ENCODE results near the gene NEXN. TPM values are rescaled to one million over a fixed set of nuclear protein-coding genes. Genes with fewer than 3 reads are reported as not detected.

Gene NEXN
- total and polyA plus RNA-seq, 2 of the 13 experiments (the other 11 are each of a cell fraction or from before 2014, with no cell fraction given) = 0.07 to 0.97 TPM

DNA sequence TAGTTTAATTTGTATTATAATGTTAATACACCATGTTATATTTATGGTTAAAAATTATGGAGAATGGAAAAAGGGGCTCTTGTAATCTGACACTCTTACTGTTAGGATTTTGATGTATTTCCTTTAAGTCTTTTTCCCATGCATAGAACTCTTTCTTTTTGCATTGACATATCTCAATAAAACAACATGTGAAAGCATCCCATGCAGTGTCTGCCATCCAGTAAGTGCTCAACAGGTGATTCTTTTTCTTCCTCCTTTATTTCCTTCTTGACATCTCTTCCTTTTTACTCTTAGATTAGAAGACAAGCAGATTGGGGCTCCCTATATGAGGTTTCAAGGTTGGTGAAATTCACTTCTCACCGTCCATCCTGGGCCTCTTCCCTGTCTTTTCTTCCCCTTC, 2.8 kb downstream of the NEXN start:
- CTCF ChIA-PET (ENCODE audit: low intra/inter-chr PET ratio, low total read pairs) = no interaction called here

More for the DNA sequence above, 2.8 kb downstream of the NEXN start:
- no peaks in the 10 kb centered on the region for H4K20me1 ChIP-seq (ENCODE audit: insufficient read depth, low read length)
- WGBS (ENCODE audit: low lambda C conversion rate) = 98% methylated on average over 1 of the region's 1 CpG
- no peak for ATAC-seq
- no peak overlapping the region for H3K27ac ChIP-seq (ENCODE audit: extremely low read length, insufficient read depth, low read length)
- no peak overlapping the region for H3K4me2 ChIP-seq (ENCODE audit: low read depth, low read length)
- POLR2A ChIA-PET = no interaction called here
- intact Hi-C loops (cut with micrococcal nuclease; ENCODE audit: unreplicated experiment) (no loop called here), in situ Hi-C loops (cut with HindIII; ENCODE audit: extremely low pct_ligation_motif_present, low pct_unique_long_range_greater_than_20kb) (no loop called here)
- peaks cover 13% of the 10 kb centered on the region for H3K4me1 ChIP-seq (ENCODE audit: insufficient read depth, low read length)
- H3K9me3 ChIP-seq (ENCODE audit: low read length) = no peaks in the 10 kb centered on the region
- no peak overlapping the region for H3K4me3 ChIP-seq (replicated peaks in 1 of 3; ENCODE audit: insufficient read depth in 1 of 3, low read depth in 2 of 3, low read length in 3 of 3)
- no peak overlapping the region for H2AFZ ChIP-seq (ENCODE audit: low read length)
- no peak overlapping the region for H3K9ac ChIP-seq (ENCODE audit: insufficient read depth, low read depth, low read length)
- TF ChIP-seq ZFY (CRISPR knock-in tag; IDR thresholded peaks at IDR 0.05) (no peak), MXI1 (IDR thresholded peaks at IDR 0.05; ENCODE audit: borderline replicate concordance, low read depth, low read length) (no peak), ZNF331 (CRISPR knock-in tag; IDR thresholded peaks at IDR 0.05) (no peak), SRSF4 (IDR thresholded peaks at IDR 0.05; ENCODE audit: low read depth, low read length, poor library complexity, severe bottlenecking) (no peak), TOE1 (CRISPR knock-in tag; IDR thresholded peaks at IDR 0.05) (no peak), GTF2F1 (IDR thresholded peaks at IDR 0.05; ENCODE audit: low read length) (no peak), MBD4 (IDR thresholded peaks at IDR 0.05; ENCODE audit: borderline replicate concordance, low read length) (no peak), IKZF4 (CRISPR knock-in tag; IDR thresholded peaks at IDR 0.05; ENCODE audit: borderline replicate concordance, low read depth, not compliant biosample characterization) (no peak), SIN3B (IDR thresholded peaks at IDR 0.05; ENCODE audit: low read length) (no peak), SAP130 (CRISPR knock-in tag; IDR thresholded peaks at IDR 0.05; ENCODE audit: low read depth) (no peak), PRMT3 (CRISPR knock-in tag; IDR thresholded peaks at IDR 0.05; ENCODE audit: borderline replicate concordance, low read depth) (no peak), MAFF (IDR thresholded peaks at IDR 0.05; ENCODE audit: low read depth, low read length) (no peak), ZNF629 (CRISPR knock-in tag; conservative IDR thresholded peaks at IDR 0.05) (no peak), RARA (CRISPR knock-in tag; IDR thresholded peaks at IDR 0.05) (no peak)
- TF ChIP-seq, protein P1, sequence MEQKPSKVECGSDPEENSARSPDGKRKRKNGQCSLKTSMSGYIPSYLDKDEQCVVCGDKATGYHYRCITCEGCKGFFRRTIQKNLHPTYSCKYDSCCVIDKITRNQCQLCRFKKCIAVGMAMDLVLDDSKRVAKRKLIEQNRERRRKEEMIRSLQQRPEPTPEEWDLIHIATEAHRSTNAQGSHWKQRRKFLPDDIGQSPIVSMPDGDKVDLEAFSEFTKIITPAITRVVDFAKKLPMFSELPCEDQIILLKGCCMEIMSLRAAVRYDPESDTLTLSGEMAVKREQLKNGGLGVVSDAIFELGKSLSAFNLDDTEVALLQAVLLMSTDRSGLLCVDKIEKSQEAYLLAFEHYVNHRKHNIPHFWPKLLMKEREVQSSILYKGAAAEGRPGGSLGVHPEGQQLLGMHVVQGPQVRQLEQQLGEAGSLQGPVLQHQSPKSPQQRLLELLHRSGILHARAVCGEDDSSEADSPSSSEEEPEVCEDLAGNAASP (CRISPR knock-in tag; IDR thresholded peaks at IDR 0.05; ENCODE audit: borderline replicate concordance) = no peak
- TF ChIP-seq, protein P2, sequence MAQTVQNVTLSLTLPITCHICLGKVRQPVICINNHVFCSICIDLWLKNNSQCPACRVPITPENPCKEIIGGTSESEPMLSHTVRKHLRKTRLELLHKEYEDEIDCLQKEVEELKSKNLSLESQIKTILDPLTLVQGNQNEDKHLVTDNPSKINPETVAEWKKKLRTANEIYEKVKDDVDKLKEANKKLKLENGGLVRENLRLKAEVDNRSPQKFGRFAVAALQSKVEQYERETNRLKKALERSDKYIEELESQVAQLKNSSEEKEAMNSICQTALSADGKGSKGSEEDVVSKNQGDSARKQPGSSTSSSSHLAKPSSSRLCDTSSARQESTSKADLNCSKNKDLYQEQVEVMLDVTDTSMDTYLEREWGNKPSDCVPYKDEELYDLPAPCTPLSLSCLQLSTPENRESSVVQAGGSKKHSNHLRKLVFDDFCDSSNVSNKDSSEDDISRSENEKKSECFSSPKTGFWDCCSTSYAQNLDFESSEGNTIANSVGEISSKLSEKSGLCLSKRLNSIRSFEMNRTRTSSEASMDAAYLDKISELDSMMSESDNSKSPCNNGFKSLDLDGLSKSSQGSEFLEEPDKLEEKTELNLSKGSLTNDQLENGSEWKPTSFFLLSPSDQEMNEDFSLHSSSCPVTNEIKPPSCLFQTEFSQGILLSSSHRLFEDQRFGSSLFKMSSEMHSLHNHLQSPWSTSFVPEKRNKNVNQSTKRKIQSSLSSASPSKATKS (CRISPR knock-in tag; IDR thresholded peaks at IDR 0.05) = no peak
- TF ChIP-seq, protein P3, sequence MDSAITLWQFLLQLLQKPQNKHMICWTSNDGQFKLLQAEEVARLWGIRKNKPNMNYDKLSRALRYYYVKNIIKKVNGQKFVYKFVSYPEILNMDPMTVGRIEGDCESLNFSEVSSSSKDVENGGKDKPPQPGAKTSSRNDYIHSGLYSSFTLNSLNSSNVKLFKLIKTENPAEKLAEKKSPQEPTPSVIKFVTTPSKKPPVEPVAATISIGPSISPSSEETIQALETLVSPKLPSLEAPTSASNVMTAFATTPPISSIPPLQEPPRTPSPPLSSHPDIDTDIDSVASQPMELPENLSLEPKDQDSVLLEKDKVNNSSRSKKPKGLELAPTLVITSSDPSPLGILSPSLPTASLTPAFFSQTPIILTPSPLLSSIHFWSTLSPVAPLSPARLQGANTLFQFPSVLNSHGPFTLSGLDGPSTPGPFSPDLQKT (CRISPR knock-in tag; IDR thresholded peaks at IDR 0.05; ENCODE audit: borderline replicate concordance) = no peak
- H3K27me3 ChIP-seq (ENCODE audit: control insufficient read depth in 1 of 2, insufficient read depth in 2 of 2, low read length in 2 of 2) = no peaks in the 10 kb centered on the region; a peak in 1 of 5 replicates
- no peak for FAIRE-seq
- no peaks in the 10 kb centered on the region for H3K79me2 ChIP-seq (ENCODE audit: insufficient read depth, low read length)
- no TSS peak for BruUV-seq (replicated peaks)
- H3K36me3 ChIP-seq (replicated peaks in 1 of 2; ENCODE audit: control insufficient read depth in 1 of 2, insufficient read depth in 2 of 2, low read length in 2 of 2) = no peaks in the 10 kb centered on the region
- DNase-seq (ENCODE audit: low spot score) = no peak

All from HepG2 (cell line).